ENCODE data around the gene JADE3.

DNA sequence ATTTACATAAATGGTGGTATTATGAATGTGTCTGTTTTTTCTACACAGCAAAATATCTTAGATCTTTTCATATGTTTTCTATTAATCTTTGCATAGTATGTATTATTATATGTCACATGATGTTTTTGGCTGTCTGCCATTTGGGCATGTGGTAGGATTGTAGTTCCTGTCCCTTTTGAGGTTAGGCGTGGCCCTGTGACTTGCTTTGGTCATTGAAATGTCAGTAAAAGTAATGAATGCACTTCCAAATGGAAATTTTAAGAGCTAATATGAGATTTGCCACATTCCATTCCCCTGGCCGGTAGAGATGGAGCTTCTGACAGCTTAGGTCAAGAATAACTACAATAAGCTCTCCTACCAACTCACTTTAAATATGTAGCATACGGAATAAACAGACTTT lies 45.1 kb downstream of the JADE3 start:
- TF ChIP-seq POLR2A (IDR thresholded peaks at IDR 0.05; ENCODE audit: low read length) (no peak), GATA1 (IDR thresholded peaks at IDR 0.05; ENCODE audit: low read depth, low read length) (no peak)

All from erythroblast (primary cell).